CD1c-positive myeloid dendritic cell (primary cell): ENCODE results near the gene AGPAT1.
"Not testable (repeated sequence)": the region's sequence is repeated elsewhere in the genome, so short reads cannot be mapped to it uniquely, and the experiment has no call there.

Experiments
- DNase-seq: peaks from one replicate; pipeline ENCODE4 v3.0.0-alpha.2; 2016; ENCODE audit errors: extremely low spot score

The AGPAT1 gene, protein sequence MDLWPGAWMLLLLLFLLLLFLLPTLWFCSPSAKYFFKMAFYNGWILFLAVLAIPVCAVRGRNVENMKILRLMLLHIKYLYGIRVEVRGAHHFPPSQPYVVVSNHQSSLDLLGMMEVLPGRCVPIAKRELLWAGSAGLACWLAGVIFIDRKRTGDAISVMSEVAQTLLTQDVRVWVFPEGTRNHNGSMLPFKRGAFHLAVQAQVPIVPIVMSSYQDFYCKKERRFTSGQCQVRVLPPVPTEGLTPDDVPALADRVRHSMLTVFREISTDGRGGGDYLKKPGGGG

DNA sequence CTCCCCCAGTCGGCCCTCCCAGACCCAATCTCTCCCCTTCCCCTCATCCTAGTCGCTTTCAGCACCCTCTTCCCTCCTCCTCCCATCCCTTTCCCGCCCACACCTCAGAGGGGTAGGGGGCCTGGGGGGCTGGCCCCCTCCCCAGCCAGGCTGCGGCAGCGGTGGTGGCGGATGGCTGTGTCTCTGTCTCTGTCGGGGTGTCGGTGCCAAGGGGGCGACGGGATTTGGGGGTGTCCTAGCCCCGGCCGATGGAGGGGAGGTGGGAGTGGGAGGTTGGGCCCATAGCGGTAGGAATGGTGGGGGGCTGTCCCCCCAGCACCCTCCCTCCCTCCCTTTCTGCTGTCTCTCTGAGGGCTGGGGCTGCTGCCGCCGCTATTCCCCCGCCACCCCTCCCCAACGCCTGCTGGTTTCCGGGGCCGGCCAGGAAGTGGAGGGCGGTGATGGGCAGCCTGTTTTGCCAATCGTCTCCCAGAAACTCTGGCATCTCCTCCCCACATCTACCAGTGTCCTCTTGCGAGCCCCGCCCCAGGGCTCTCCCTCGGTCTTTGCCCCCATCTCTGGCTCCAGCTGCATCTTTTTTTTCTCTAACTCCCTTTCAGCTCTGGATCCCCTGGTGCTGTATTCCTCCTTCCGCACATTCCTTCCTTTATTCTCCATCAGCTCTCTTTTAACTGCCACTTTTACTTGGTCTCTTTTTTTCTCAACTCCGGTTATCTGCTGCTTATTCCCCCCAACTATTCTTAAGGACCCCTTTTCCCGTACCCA lies at the start of gene AGPAT1:
Gene AGPAT1 (minus strand): TSS at position 374 of the 765 bp plus-strand sequence. CDS start 4,588 bp downstream, outside the sequence.
- DNase-seq: peak; percentile 95

DNA sequence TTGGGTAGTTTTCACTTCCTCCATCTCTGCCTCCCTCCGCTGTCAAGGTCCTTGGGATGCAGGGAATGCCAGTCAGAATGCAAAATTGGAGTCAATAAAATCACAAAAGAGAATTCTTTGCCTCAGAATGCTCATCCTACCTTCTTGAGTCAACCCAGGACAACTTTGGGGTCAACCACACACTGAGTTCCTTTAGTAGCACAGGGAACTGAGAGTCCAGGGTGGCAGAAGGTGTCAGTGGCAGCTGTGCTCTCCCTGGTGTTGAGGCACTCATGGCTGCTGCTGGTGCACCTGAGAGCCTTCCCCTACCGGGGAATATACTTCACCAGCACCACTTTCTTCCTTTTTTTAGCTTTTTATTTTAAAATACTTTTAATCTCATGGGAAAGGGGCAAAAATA lies 48.8 kb upstream of the AGPAT1 start:
- DNase-seq: no peak

DNA sequence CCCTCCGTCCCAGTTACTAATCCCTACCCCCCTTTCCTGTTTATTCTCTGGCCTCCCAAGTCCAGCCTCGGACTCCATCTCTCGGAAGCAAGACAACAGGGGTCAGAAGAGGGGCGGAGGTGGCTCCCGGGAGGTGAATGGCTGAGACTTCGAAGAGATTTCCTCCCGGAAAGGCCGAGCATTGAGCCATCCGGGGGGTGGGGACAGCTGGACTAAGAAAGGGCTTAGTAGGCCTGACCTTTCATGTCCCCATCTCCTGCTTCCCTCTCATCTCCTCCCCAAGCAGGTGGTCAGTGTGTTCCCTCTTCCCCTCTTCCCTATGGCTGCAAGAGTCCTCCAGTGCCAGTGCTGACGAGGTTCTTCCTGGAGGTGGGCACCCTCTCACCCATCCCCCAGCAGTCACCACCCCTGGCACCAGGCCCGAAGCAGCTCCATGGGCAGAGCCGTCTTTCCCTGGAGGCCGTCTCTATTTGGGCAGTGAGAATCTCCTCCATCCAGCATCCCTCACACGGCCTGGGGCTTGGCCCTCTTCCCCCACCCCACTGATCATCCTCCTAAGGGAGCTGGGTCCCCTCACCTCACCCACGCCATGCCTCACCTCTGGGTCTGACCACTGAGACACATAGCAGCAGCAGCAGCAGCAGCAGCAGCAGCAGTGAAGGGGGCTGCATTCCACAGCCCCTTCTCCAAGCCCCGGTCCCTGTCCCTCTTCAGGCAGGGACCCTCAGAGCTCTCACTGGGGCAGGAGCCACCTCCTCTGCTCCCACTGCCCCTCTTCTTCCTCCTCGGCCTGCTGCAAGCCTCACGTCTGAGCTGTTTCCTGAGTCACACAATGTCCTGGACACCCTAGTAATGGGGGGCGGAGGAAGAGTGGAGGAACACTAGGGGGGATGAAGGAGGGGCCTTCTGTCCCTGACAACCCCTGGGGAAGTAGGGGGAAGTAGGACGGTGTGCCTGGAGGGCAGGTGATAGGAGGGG lies 47.7 kb upstream of the AGPAT1 start, which contains the start of gene NOTCH4:
Gene NOTCH4 (minus strand): TSS at position 810 of the 978 bp plus-strand sequence. CDS start 139 bp downstream, at position 671.
- DNase-seq: no peak

DNA sequence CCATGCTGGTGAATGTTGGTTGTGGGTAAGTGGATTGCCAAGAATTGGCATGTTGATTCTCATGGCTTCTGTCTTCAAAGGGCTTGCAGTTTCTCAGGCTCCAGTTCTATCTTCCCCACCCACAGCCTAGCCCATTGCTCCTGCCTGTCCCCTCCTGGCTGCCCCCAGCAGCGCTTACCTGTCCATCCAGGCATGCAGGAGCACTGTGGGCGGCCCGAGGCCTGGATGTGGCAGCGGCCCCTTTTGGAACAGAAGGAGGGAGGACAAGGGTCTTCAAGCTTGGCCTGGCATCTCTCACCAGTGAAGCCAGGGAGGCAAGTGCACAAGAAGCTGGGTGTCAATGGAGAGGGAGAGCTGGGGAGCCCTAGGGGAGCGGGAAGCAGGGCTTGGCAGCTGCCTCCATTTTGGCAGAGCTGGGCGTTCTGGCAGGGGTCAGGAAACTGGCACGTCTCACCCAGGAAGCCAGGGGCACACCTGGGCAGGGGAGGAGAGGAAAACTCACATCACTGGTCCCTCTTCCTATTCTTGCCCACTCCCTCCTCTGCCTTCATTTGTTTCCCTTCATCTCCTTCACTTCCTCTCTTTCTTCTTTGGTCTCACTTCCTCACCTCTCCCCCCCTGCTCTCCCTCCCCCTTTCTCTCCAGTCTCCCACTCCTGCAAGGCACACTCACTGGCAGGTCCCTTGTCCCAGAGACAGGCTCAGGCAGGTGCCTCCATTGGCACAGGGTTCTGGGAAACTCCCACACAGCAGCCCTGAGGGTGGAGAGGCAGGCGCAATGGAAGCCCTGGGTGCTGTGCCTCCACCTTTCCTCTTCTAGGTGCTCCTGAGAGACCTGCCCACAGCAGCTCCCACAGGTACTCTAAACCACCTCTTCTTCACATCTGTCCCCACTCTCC lies 46.7 kb upstream of the AGPAT1 start:
- no peak for DNase-seq

DNA sequence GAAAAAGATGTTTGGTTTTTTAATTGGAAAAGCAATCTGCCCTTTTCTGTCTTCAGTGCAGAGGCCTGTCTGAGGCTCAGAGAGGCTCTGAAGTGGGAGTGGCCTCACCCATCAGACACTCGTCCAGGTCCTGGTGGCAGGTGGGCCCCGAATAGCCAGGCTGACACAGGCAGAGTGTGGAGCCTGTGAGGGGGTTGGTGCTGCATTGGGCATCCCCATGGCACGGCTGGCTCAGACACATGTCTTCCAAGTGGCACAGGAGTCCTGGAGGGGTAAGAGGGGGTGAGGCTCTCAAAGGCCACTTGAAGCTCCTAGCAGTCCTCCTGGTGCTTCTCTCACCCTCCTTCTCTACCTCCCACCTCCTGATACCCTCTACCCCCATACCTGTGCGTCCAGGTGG lies 44.1 kb upstream of the AGPAT1 start:
- no peak for DNase-seq

DNA sequence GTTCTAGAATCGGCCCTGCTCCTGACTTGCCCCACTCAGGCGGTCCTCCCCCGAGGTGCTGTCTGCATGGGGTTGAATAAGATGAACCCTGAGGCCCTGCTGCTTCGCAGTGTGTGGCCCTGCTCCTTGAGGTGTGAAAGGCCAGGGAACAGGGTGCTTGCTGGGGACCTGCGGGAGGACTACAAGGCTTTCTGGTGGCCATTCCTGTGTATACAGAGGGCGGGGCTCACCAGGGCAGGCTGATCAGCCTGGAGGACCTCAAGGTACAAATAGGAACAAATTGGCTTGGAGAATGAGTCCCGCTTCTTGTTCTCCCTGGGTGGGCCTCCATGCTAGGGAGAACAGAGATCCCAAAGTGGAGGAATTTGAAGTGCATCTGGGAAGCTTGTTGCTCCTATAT lies 42.3 kb upstream of the AGPAT1 start:
- no peak for DNase-seq

DNA sequence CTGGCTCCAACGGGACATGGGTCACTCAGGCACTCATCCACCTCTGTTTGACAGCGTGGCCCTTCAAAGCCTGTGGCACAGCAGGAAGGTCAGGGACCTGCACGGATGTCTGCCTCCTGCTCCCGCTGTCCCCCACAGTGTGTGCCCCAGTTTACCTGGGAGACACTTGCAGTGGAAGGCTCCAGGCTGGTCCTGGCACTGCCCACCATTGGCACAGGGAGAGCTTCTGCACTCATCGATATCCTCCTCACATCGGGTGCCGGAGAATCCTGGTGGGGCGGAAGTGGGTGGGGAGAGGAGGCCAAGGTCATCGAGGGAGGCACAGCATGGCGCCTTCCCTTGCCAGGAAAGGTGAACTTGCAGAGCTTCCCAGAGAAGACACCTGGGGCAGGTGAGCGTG lies 41.1 kb upstream of the AGPAT1 start:
- DNase-seq: no peak

DNA sequence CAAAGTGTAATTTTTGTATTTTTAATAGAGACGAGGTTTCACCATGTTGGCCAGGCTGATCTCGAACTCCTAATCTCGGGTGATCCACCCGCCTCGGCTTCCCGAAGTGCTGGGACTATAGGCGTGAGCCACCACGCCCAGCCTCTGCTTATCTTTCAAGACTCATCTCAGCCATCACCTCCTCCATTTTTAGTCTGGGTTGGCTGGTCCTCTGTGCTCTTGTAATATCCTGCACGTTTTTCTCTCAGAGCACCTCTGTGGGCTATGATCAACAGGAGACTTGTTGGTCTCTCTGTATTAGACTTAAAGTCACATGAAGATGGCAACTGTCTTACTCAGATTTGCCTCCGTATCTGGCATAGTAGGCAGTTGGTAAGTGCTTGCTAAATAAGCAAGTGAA lies 40.4 kb upstream of the AGPAT1 start:
- no peak for DNase-seq

DNA sequence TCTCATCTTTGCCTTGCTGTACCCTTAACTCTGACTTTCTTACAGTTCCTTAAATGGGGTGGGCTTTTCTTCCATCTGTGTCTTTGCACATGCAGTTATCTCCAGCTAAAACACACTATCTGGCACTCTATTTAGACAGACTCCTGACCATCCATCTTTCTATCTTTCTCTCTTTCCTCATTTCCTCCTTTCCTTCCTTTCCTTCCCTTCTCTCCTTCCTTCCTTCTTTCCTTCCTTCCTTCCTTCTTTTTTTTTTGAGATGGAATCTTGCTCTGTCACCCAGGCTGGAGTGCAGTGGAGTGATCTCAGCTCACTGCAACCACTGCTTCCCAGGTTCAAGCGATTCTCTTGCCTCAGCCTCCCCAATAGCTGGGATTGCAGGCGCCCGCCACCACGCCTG lies 39.7 kb upstream of the AGPAT1 start:
- DNase-seq: no peak

DNA sequence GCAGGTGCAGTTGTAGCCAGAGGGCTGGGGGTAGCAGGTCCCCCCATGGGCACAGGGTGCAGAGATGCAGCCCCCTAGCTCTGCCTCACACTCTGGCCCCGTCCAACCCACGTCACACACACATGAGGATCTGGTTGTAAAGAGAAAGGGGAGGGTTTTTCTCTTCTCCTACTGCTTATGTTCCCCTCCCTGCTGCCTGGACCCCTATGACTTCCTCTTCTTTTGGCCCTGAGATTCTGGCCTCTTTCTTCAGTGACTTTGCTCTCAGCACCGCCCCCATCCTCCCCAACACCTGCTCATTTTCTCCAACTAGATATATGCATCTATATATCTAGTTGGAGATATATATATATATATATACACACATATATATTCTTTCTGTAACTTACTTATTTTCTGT lies 38.2 kb upstream of the AGPAT1 start:
- no peak for DNase-seq

DNA sequence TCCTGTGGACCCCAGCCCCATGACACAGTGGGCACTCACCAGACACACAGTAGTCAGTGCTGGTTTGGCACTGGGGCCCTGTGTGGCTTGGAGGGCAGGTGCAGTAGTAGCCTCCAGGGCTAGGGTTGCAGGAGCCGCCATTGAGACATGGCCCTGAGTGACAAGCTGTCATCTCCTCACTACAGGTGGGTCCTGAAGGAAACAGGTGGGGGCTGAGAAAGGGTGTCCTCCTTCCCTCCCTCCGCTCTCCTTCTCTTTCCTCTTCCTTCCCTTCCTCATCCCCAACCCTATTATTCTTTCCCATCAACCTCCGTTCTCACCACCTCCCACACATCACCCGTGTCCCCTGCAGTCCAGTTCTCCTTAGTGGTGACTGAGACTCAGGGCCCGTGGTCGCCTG lies 37.8 kb upstream of the AGPAT1 start:
- DNase-seq: no peak

DNA sequence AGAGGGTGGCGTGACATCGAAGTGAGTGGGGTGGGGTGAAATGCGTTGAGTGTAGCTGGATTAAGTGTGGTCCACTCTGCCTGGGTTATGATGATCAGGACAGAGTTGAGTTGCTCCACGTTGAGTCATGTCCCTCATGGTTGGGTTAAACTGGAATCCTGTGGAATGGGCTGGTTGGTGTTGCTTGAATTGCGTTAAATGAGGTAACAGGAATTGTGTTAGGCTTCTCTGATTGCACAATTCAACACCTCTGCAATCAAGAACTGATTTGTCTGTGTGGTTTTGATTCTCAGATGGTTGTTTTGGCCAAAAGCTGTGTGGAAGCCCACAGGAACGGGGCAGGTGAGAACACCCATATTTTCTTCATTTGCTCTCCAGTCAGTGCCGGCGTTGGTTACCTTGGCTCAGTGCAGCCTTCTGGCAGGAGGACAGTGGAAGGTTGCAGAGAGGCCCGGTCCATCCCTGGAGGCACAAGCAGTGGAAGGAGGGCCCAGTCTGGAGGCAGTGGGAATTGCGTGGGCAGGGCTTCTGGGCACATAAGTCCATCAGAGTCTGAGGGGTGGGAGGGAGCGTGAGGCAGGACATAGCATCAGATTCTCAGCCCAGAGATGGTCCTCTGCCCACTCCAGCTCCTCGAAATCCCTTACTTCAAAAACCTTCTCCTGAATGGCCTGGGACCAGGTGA lies 36.3 kb upstream of the AGPAT1 start:
- DNase-seq: no peak

DNA sequence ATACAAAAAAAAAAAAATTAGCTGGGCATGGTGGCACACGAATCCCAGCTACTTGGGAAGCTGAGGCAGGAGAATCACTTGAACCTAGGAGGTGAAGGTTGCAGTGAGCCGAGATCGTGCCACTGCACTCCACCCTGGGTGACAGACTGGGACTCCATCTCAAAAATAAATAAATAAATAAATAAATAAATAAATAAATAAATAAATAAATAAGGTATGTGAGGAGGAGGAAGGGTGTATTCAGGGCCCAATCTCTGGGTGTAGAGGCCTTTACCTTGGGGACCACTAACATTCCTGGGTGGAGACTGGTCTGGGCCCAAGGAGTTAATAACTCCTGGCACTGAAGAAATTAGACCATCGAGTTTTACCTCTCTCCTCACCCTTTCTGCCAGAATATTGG lies 35.5 kb upstream of the AGPAT1 start:
- DNase-seq: not testable (repeated sequence)

DNA sequence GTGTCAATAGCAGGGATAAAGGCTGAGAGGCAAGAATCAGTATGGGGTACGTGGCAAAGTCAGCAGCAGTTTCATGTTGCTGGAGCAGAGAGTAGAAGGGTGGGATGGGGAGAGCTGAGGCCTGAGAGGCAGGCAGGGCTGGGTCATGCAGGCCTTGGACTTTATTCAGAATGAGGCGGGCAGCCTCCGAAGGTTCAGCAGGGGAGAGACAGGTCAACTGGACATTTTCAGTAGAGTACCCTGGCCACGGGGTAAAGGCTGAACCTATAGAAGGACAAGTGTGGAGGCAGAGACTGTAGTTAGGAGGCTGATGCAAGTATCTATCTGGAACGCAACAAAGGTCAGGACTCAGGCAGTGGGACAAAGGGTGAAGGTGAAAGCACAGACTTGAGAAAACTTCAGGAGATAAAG lies 34.3 kb upstream of the AGPAT1 start:
- no peak for DNase-seq

DNA sequence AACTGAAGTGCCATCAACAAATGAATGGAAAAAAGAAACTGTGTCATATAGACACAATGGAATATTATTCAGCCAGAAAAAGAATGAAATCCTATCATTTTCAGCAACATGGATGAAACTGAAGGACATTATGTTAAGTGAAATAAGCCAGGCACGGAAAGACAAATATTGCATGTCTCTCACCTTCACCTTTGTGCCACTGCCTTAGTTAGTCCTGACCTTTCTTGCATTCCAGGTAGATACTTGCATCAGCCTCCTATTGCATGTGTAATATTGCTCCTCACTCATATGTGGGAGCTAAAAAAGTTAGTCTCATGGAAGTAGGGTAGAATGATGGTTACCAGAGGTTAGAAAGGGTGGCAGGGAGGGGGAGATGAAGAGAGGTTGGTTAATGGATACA lies 33.1 kb upstream of the AGPAT1 start:
- no peak for DNase-seq

DNA sequence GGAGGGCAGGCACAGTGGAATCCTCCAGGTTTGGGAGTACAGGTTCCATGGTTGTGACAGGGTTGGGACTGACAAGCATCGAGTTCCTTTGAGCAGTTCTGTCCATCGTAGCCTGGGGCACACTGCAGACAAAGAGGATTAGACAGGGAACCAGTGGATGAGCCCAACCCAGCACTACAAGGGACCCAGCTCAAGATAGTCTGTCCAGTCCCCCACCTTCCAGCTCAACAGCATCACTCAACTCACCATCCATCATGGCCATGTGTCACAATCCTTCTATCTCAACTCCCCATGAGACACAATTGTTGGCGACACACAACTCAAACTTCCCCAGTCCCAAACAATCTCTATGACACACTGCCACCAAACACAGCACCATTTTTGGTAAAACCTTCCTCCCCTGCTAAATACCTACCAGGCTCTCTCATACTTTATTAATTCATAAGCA lies 28.4 kb upstream of the AGPAT1 start:
- no peak for DNase-seq

DNA sequence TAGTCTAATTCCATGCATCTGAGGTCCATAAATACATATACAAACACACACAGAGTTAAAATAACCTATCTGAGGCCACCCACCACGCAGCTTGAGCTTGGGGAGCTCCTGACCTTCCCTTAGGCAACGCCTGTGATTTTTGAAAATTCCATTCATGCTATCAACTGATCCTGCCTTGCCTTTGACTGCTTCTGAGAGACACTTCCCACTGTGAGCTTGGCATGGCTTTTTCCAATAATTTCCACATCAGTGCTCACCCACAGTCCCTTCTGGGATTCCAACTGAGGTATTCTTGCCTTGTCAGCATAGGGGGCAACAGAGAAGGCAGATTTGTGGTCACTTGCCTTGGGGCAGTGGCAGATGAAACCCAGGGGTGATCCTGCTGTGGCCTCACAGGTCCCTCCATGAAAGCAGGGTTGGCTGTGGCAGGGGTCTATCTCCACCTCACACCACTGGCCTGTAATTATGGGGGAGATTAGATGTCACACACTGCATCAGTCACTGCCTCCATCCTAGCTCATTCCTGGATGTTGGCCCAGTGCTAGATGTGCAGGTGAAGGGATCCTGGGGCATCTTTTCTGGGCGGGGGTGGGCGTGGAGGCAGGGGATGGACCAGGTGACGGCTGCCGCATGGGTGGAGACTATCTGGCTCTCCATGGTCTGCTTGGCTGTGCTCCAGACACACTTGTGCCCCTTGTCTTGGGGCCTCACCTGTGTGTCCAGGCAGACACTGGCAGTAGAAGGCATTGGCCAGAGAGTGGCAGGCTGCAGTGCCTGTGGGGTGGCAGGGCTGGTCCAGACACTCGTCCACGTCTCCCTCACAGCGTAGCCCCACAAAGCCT lies 27.8 kb upstream of the AGPAT1 start:
- DNase-seq: no peak

DNA sequence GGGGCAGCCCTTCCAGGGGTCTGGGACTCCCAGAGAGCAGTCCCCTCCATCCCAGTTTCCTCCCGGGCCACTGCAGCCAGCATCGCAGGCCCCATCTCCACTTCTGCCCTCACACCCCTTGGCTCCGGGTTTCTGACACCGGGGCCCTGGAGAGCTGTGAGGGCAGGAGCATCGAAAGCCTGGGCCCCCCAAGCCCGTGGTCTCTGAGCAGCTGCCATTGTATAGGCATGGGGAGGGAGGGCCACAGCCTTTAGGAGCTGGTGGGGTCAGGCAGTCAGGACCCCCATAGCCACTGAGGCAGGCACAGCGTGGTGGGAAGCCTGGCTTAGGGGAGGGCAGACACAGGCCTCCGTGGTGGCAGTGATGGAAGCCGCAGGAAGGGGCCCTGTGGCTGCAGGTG lies 26.3 kb upstream of the AGPAT1 start:
- no peak for DNase-seq

DNA sequence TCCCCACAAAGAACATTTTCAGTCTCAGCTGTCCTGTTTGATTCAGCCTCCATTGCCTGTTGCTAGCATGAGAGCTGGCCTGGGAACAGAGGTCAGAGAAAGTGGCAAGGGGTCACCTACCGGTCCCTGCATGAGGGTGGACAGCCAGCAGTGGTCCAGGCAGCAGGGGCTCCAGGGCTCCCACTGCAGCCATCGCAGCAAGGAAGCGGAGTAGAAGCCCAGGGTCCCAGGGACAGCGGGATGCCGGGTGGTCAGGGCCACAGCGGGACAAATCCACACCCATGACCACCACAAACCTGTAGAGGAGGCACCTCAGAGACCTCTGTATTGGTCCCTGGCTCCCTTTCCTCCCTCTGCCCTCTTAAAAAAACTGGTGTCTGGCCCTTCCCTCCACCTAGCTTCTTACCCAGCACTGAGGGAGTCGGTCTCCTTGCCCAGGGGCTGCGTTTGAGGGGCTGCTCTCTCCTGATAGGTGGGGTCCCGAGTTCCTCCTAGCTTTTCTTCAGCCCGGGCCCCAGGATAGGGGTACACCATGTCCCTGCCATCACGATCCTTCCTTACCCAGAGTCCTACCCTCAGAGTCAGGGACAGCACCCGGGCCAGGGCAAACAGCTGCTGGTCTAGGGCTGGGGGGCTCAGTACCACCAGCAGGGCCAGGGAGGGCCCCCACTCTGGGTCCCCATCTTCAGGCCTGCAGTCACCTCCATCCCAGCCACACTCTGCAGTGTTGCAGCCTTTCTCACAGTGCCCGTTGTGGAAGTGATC lies 25.0 kb upstream of the AGPAT1 start:
- DNase-seq: no peak
